ENCODE measurements around the gene FIGLA. TPM values are rescaled to one million over a fixed set of nuclear protein-coding genes. Genes with fewer than 3 reads are reported as not detected.

FIGLA gene
- total and polyA plus RNA-seq, 4 experiments from 2014 or later: not detected

DNA sequence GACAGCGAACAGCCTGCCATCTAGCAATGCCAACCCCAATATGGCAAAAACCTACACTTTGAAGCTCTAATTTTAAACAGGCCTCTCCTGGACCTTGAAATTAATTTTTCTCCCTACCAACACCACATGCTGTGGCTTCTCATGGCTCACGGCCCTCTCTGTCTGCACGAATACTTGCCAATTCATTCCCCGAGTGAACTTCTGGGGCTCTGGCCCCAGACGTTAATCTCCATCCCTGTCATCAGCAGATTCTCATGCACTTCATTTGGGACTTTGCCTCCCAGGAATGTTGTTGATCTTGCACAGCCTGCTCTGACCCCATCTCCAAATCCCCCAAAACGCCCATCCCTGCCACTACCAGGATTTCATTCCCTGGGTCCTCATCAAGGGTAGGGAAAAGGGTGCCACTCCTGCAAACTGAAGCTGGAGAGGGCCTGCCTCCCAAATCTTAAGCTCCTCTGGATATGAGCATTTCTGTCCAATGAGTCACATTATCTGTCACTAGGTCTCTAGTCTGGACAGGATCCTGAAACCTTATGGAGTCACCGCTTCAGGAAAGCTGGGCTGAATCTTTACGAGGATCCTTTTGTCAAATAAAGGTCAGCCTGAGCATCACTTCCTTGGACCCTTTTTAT, 10.4 kb downstream of the FIGLA start:
- Mint-ChIP-seq H3K9me3 (no peaks in the 10 kb centered on the region), H3K27ac (peak overlapping the region in 1 of 7 donors; percentile 31), H3K36me3 (no peaks in the 10 kb centered on the region), H3K4me3 (no peak overlapping the region), H3K4me1 (peaks cover 0 to under 1% (median 0%) of the 10 kb centered on the region in 4 donors), H3K27me3 (peaks cover 13 to 14% of the 10 kb centered on the region in 2 donors)
- H3K4me3 ChIP-seq (ENCODE audit: low read length in 2 of 2): no peak overlapping the region
- no peaks in the 10 kb centered on the region for H3K4me1 ChIP-seq (ENCODE audit: insufficient read depth, low read length)
- ChIA-PET CTCF (ENCODE audit: partially characterized antibody) (no interaction called here), POLR2A (ENCODE audit: partially characterized antibody) (no interaction called here)
- H3K36me3 ChIP-seq (ENCODE audit: insufficient read depth, low read length): no peaks in the 10 kb centered on the region
- H3K27ac ChIP-seq (ENCODE audit: low read depth, low read length): no peak overlapping the region
- H3K9me3 ChIP-seq (ENCODE audit: control insufficient read depth in 1 of 2, low read length in 2 of 2): no peaks in the 10 kb centered on the region
- peaks cover 3% of the 10 kb centered on the region for H3K27me3 ChIP-seq (ENCODE audit: insufficient read depth, low read length)
- DNase-seq: no peak
- intact Hi-C loops (cut with micrococcal nuclease): no loop called here

DNA sequence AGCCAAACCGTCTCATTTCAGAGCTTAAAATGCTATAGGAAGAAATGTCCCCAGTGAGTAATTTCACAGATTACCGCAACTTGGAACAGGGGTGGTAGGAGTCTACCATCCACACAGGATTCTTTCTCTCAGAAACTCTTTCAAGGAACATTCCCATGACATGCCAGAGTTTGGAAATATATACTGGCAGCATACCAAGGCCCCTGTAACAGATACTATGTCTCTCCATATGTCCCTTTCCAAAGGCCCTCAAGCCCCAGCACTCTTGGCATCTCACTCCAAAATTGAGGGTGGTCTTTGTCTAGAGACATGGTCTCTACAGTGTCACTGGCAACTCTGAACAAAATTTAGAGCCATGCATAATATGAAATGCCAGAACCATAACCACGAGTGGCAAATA, 11.0 kb downstream of the FIGLA start:
- H3K27ac Mint-ChIP-seq: no peak overlapping the region
- H3K36me3 ChIP-seq (ENCODE audit: insufficient read depth, low read length): no peaks in the 10 kb centered on the region
- H3K9me3 Mint-ChIP-seq: no peaks in the 10 kb centered on the region
- ChIA-PET POLR2A (ENCODE audit: partially characterized antibody) (no interaction called here), CTCF (ENCODE audit: partially characterized antibody) (no interaction called here)
- no peak overlapping the region for H3K4me3 ChIP-seq (ENCODE audit: low read length in 2 of 2)
- intact Hi-C loops (cut with micrococcal nuclease): no loop called here
- no peak overlapping the region for H3K4me3 Mint-ChIP-seq
- peaks cover 14 to 16% of the 10 kb centered on the region in 2 donors for H3K27me3 Mint-ChIP-seq
- no peak for DNase-seq
- no peaks in the 10 kb centered on the region for H3K9me3 ChIP-seq (ENCODE audit: control insufficient read depth in 1 of 2, low read length in 2 of 2)
- no peaks in the 10 kb centered on the region for H3K4me1 Mint-ChIP-seq
- peaks cover 4% of the 10 kb centered on the region for H3K27me3 ChIP-seq (ENCODE audit: insufficient read depth, low read length)
- H3K27ac ChIP-seq (ENCODE audit: low read depth, low read length): no peak overlapping the region
- no peaks in the 10 kb centered on the region for H3K36me3 Mint-ChIP-seq
- H3K4me1 ChIP-seq (ENCODE audit: insufficient read depth, low read length): no peaks in the 10 kb centered on the region

DNA sequence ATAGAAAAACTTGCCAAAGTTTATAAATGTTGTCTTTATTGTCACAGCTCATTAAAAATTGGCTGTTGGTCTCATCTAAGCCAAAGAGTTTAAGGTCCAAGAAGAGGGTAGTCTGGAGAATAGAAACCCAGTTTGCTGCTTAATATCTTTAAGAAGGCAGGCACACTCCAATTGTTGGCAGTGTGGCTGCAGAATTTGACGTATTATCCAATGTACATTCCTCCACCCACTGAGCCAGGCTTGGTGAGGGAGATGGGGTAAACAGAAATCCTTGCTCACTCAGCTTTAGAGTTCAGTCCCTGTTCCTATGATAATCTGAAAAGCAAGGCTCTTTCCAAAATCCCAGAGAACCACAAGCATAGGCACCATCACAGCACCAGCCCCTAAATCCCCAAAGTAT, 11.8 kb downstream of the FIGLA start:
- ChIA-PET POLR2A (ENCODE audit: partially characterized antibody) (no interaction called here), CTCF (ENCODE audit: partially characterized antibody) (interaction anchor here (0.9 kb wide), 1 partner anchor 11 kb away, joined by 5 read pairs; no protein-coding TSS in a partner anchor)
- no peaks in the 10 kb centered on the region for H3K36me3 Mint-ChIP-seq
- no peak overlapping the region for H3K4me3 ChIP-seq (ENCODE audit: low read length in 2 of 2)
- intact Hi-C loops (cut with micrococcal nuclease): no loop called here
- H3K9me3 Mint-ChIP-seq: peaks cover 0 to under 1% (median 0%) of the 10 kb centered on the region in 8 donors
- no peak overlapping the region for H3K4me3 Mint-ChIP-seq
- H3K4me1 ChIP-seq (ENCODE audit: insufficient read depth, low read length): no peaks in the 10 kb centered on the region
- H3K27ac Mint-ChIP-seq: no peak overlapping the region
- H3K27me3 ChIP-seq (ENCODE audit: insufficient read depth, low read length): peaks cover 4% of the 10 kb centered on the region
- no peak for DNase-seq
- peaks cover 20 to 24% of the 10 kb centered on the region in 2 donors for H3K27me3 Mint-ChIP-seq
- H3K4me1 Mint-ChIP-seq: no peaks in the 10 kb centered on the region
- H3K9me3 ChIP-seq (ENCODE audit: control insufficient read depth in 1 of 2, low read length in 2 of 2): no peaks in the 10 kb centered on the region
- H3K36me3 ChIP-seq (ENCODE audit: insufficient read depth, low read length): no peaks in the 10 kb centered on the region
- no peak overlapping the region for H3K27ac ChIP-seq (ENCODE audit: low read depth, low read length)

DNA sequence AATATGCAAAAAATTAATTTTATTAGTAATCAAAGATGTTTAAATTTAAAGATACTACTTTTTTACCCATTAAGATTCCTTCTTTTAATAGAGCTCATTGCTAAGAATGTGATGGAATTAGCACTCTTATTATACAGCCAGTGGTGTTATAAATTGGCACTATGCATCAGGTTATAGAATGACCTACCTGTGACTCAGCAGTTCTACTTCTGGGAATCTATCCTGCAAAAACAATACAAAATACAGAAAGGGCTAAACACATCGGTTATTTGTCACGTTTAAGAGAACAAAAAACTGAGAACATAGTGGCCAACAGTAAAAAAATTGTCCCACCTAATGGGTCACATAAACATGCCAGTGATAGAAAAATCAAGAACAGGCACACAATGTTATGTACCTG, 13.0 kb downstream of the FIGLA start:
- ChIA-PET CTCF (ENCODE audit: partially characterized antibody) (no interaction called here), POLR2A (ENCODE audit: partially characterized antibody) (no interaction called here)
- Mint-ChIP-seq H3K9me3 (peaks cover 0 to 4% (median 0%) of the 10 kb centered on the region in 8 donors), H3K27ac (no peak overlapping the region), H3K4me1 (no peaks in the 10 kb centered on the region), H3K4me3 (no peak overlapping the region), H3K27me3 (peaks cover 30 to 31% of the 10 kb centered on the region in 2 donors), H3K36me3 (no peaks in the 10 kb centered on the region)
- no peak overlapping the region for H3K27ac ChIP-seq (ENCODE audit: low read depth, low read length)
- no peaks in the 10 kb centered on the region for H3K9me3 ChIP-seq (ENCODE audit: control insufficient read depth in 1 of 2, low read length in 2 of 2)
- no peaks in the 10 kb centered on the region for H3K36me3 ChIP-seq (ENCODE audit: insufficient read depth, low read length)
- no peak overlapping the region for H3K4me3 ChIP-seq (ENCODE audit: low read length in 2 of 2)
- intact Hi-C loops (cut with micrococcal nuclease): no loop called here
- H3K4me1 ChIP-seq (ENCODE audit: insufficient read depth, low read length): no peaks in the 10 kb centered on the region
- peaks cover 7% of the 10 kb centered on the region for H3K27me3 ChIP-seq (ENCODE audit: insufficient read depth, low read length)
- DNase-seq: no peak

DNA sequence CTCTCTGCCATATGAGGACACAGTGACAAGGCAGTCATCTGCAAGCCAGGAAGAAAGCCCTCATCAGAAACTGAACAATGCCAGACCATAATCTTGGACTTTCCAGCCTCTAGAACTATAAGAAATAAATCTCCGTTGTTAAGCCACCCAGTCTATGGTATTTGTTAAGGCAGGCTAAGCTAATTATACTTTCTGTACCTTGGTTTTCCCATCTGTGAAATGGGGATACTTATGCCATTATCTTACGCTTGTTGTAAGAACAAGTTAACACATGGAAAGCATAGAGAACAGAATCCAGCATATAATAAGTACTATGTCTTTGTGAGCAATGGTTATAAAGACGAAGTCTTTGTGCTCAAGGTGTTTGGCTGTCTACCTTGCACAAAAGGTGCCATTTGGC, 14.2 kb downstream of the FIGLA start:
- no peaks in the 10 kb centered on the region for H3K4me1 Mint-ChIP-seq
- no peaks in the 10 kb centered on the region for H3K4me1 ChIP-seq (ENCODE audit: insufficient read depth, low read length)
- POLR2A ChIA-PET (ENCODE audit: partially characterized antibody): no interaction called here
- H3K27me3 Mint-ChIP-seq: peaks cover 30 to 36% of the 10 kb centered on the region in 2 donors
- no peak overlapping the region for H3K27ac Mint-ChIP-seq
- H3K9me3 ChIP-seq (ENCODE audit: control insufficient read depth in 1 of 2, low read length in 2 of 2): no peaks in the 10 kb centered on the region
- no peaks in the 10 kb centered on the region for H3K36me3 ChIP-seq (ENCODE audit: insufficient read depth, low read length)
- intact Hi-C loops (cut with micrococcal nuclease): no loop called here
- no peak overlapping the region for H3K27ac ChIP-seq (ENCODE audit: low read depth, low read length)
- peaks cover 0 to 4% (median 0%) of the 10 kb centered on the region in 8 donors for H3K9me3 Mint-ChIP-seq
- no peak overlapping the region for H3K4me3 Mint-ChIP-seq
- peaks cover 8% of the 10 kb centered on the region for H3K27me3 ChIP-seq (ENCODE audit: insufficient read depth, low read length)
- no peak for DNase-seq
- H3K4me3 ChIP-seq (ENCODE audit: low read length in 2 of 2): no peak overlapping the region
- CTCF ChIA-PET (ENCODE audit: partially characterized antibody): no interaction called here
- H3K36me3 Mint-ChIP-seq: no peaks in the 10 kb centered on the region

GRCh38 chr2:70775141-70775540, 15.3 kb downstream of the FIGLA start:
- intact Hi-C loops (cut with micrococcal nuclease): no loop called here
- peaks cover 29 to 38% of the 10 kb centered on the region in 2 donors for H3K27me3 Mint-ChIP-seq
- no peaks in the 10 kb centered on the region for H3K36me3 Mint-ChIP-seq
- DNase-seq: no peak
- Histone ChIP-seq H3K4me1 (ENCODE audit: insufficient read depth, low read length) (no peaks in the 10 kb centered on the region), H3K4me3 (ENCODE audit: low read length in 2 of 2) (no peak overlapping the region), H3K27me3 (ENCODE audit: insufficient read depth, low read length) (peaks cover 13% of the 10 kb centered on the region), H3K9me3 (ENCODE audit: control insufficient read depth in 1 of 2, low read length in 2 of 2) (no peaks in the 10 kb centered on the region), H3K27ac (ENCODE audit: low read depth, low read length) (no peak overlapping the region), H3K36me3 (ENCODE audit: insufficient read depth, low read length) (no peaks in the 10 kb centered on the region)
- H3K4me3 Mint-ChIP-seq: no peak overlapping the region
- ChIA-PET CTCF (ENCODE audit: partially characterized antibody) (interaction anchor here (1.3 kb wide), 1 partner anchor 10 kb away, joined by 3 read pairs; no protein-coding TSS in a partner anchor), POLR2A (ENCODE audit: partially characterized antibody) (no interaction called here)
- no peaks in the 10 kb centered on the region for H3K4me1 Mint-ChIP-seq
- no peak overlapping the region for H3K27ac Mint-ChIP-seq
- peaks cover 0 to 4% (median 0%) of the 10 kb centered on the region in 8 donors for H3K9me3 Mint-ChIP-seq

DNA sequence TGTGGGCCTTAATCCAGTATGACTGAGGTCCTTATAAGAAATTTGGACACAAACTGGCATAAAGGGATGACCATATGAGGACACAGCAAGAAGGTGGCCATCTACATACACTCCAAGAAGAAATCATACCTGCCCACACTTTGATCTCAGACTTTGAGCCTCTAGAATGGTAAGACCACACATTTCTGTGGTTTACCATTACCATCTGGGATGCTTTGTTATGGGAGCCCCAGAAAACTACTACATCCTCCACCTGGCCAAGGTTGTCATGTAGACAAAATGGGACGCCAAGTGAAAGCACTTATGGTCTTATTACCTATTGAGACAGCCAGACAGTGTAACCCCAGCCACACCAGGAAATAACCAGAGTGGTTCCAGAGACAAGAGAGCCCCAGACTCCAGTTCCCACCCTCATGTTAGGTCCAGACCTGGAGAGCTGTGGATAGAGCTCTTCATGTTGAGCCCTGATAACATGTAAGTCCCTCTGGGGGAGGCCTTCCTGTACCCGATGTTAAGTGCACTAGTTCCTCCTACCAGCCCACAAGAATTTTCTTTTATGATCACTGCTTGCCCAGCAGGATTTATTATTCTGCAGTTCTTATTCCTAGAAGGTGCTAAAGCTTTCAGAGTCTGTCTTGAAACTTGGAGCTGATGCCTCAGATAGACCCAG, 17.8 kb downstream of the FIGLA start:
- H3K4me1 Mint-ChIP-seq: peaks cover 3 to 9% (median 6%) of the 10 kb centered on the region in 4 donors
- Histone ChIP-seq H3K27me3 (ENCODE audit: insufficient read depth, low read length) (peaks cover 23% of the 10 kb centered on the region), H3K4me3 (ENCODE audit: low read length in 2 of 2) (no peak overlapping the region), H3K36me3 (ENCODE audit: insufficient read depth, low read length) (no peaks in the 10 kb centered on the region), H3K27ac (ENCODE audit: low read depth, low read length) (no peak overlapping the region), H3K4me1 (ENCODE audit: insufficient read depth, low read length) (peaks cover 3% of the 10 kb centered on the region), H3K9me3 (ENCODE audit: control insufficient read depth in 1 of 2, low read length in 2 of 2) (no peaks in the 10 kb centered on the region)
- intact Hi-C loops (cut with micrococcal nuclease): no loop called here
- POLR2A ChIA-PET (ENCODE audit: partially characterized antibody): no interaction called here
- DNase-seq: no peak
- H3K27ac Mint-ChIP-seq: no peak overlapping the region
- peaks cover 0 to 4% (median 0%) of the 10 kb centered on the region in 8 donors for H3K9me3 Mint-ChIP-seq
- CTCF ChIA-PET (ENCODE audit: partially characterized antibody): interaction anchor here (1.9 kb wide), 1 partner anchor 12 kb away, joined by 10 read pairs; no protein-coding TSS in a partner anchor
- no peaks in the 10 kb centered on the region for H3K36me3 Mint-ChIP-seq
- peaks cover 38 to 56% of the 10 kb centered on the region in 2 donors for H3K27me3 Mint-ChIP-seq
- no peak overlapping the region for H3K4me3 Mint-ChIP-seq

All from CD4-positive, alpha-beta memory T cell (primary cell).